H54 (cell line): ENCODE measurements around the gene MXD1.
"Not testable (repeated sequence)": the region's sequence is repeated elsewhere in the genome, so short reads cannot be mapped to it uniquely, and the experiment has no call there.

ENCODE experiments used
- DNase-seq: peaks from one replicate; pipeline ENCODE4 v3.0.0; 2011; ENCODE audit warnings: low spot score, mixed read lengths; ENCODE audit not compliant: insufficient read length
- FAIRE-seq: peaks from 3 replicates; lab custom pipeline; 2011; peaks lifted over from hg19 to GRCh38; lab: Jason Lieb, UNC
- POLR2A ChIP-seq: IDR thresholded peaks from 2 replicates; pipeline ENCODE4 v1.6.1; 2011; ENCODE audit warnings: low read depth, mild to moderate bottlenecking, low read length

The MXD1 gene

DNA sequence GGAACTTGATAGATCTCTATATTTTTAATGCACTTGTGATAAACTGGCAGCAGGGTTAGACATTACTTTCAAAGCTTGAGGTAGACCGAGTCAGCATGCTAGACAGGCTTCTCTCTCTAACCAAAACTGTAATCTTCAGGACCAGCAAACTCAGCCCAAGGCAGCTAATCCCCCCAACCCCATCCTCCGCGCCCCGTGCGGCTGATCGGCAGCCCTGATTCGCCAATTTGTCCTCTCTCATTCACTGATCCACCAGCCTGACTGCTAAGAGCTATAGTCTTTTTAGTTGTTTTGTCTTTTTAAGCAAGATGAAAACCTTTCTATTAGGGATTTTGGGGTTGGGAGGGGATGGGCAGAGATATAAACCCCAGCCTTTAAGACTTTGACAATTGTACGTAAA, 25.8 kb downstream of the MXD1 start:
- no peak for TF ChIP-seq POLR2A
- FAIRE-seq = no peak
- no peak for DNase-seq

- no peak for DNase-seq
- TF ChIP-seq POLR2A = no peak
- FAIRE-seq = no peak
Observed at GRCh38 chr2:69943000-69943842, 28.3 kb downstream of the MXD1 start.

DNA sequence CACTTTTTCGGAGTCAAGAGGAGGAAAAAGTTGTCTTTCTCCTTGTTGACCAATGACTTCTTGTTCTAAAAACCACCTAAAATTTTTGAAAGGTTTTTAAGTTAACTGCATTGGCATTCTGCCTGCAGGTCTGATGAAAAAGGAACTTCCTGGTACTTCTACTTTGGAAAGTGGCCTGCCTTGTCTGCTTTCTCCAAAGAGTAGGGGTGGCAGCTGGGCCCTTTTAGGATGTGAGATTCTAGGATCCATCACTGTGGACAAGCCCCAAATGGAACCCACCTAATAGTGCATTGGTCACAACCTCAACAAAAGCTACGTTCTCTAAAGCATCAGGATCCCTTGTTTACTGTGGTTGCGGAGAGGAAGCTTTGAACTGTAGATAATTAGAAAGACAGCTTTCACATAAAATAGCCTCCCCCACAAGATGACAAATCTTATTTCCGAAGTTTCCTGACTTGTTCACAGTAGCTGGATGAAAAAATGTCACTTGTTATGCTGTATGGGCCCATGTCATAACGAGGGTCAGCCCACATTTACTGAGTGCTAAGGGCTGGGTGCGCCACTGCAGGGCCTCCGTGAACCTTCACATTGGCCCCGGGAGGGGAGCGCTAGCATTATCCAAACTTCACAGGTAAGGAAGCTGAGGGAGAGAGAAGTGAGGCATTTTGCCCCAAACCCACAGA, 29.1 kb downstream of the MXD1 start:
- DNase-seq (no peak), FAIRE-seq (no peak)
- no peak for TF ChIP-seq POLR2A

DNA sequence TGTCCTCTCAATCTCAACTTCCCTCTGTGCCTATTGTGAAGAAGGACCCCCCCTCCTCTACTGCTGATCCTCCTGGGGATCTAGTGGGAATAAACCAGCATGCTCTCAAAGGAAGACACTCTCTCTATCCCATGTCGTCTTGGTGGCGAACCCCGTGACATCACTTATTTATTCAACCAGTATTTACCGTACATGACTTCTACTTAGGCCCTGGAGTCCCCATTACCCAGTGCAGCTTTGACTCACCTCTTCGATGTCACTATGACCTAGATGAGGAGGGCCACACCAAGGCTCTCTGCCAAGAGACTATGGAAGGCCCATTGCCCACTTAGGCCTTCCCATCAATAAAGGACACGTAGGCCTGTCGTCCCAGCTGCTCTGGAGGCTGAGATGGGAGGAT, 29.8 kb downstream of the MXD1 start:
- FAIRE-seq (no peak), DNase-seq (no peak)
- TF ChIP-seq POLR2A = no peak

DNA sequence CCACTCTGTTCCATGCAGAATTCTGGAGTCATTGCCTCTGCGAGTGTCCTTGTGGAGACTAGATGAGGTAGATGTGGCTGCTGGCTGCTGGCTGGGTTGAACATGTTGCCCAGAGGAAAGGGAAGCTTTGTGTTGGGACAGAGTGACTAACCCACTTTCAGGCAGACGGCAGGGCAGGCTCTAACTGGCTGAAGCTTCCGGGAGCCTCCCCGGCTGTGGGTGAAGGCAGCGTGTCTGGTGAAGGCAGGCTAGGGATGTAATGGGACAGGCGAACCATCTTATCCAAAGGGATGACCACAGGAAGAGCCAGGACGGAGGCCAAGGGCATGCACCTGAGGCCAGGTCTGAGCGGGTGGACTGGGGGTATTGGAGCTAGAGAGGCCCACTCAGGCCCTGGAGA, 30.5 kb downstream of the MXD1 start:
- FAIRE-seq = no peak
- no peak for TF ChIP-seq POLR2A
- DNase-seq = no peak

- no peak for FAIRE-seq
- no peak for TF ChIP-seq POLR2A
- no peak for DNase-seq
Observed at GRCh38 chr2:69945941-69946340, 31.0 kb downstream of the MXD1 start.

- DNase-seq = peak; percentile 72
- peak; percentile 58 for FAIRE-seq
- TF ChIP-seq POLR2A = no peak
Observed at GRCh38 chr2:69946351-69947324, 31.7 kb downstream of the MXD1 start.

DNA sequence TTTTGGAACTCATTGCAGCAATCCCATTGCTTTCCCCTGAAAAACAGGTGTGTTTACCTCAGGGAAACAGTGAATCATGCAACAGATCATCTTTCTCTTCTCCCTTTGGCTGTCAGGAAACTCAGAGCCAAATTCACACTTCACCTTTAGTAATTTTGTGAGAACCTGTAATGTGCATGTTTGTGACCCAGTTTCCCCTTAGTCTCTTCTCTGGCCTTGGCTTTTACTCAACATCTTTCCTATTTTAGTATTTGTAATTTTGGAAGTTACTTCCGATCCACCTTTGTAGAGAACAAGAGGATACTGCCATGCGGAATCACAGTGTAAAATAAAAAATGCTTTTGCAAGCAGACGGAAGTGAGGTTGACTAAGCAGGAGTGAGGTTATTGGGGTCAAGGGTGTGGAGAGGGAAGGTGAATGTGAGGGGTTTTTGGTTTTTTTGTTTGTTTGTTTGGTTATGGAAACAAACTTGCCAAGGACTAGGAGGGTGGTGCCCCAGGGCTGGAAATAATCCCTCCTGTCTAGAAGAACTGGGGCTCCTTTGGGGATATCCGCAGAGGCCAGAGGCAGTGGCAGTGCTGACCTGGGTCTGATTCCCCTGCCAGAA, 32.5 kb downstream of the MXD1 start:
- DNase-seq (no peak), FAIRE-seq (no peak)
- TF ChIP-seq POLR2A = no peak

DNA sequence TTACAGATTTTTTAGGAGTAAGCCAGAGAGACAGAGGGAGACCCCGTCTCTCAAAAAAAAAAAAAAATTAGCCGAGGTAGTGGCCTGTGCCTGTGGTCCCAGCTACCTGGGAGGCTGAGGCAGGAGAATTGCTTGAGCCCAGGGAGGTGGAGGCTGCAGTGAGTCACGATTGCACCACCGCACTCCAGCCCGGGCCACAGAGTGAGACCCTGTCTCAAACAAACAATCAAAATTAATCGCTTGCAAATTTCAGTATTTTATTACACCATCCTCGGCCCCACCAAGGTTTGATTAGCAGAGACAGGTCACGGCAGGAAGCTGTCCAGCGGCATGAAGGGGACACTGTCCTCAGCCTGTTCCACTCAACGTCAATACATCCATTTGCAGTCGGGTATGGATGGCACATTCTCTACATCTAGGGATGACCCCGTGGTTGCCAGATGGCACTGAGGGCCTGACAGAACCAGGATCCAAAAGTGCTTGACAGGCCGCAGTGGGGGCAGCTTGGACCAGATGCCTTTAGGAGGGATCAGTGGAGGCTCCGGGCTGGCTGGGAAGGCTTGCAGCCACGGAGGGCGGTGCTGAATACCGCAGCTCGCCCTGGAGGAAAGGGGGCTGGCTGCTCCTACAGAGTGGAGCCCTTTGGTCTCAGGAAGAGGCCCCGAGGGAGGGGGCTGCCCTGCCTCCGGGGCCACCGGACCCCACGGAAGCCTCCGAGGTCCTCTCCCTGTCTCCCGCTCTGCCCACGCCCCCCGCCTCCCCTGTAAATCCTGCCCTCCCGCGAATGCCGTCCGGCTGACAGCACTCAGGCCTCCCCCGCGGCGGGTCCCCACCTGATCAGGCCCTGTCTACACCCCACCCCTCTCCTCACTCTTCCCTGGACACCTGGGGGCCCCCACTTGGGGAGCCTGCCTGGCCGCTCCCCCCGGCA, 33.4 kb downstream of the MXD1 start:
- no peak for FAIRE-seq
- no peak for DNase-seq
- TF ChIP-seq POLR2A = no peak

GRCh38 chr2:69948963-69949645, 34.2 kb downstream of the MXD1 start:
- FAIRE-seq (no peak), DNase-seq (no peak)
- TF ChIP-seq POLR2A = no peak

GRCh38 chr2:69950241-69950640, 35.3 kb downstream of the MXD1 start:
- no peak for TF ChIP-seq POLR2A
- DNase-seq (no peak), FAIRE-seq (no peak)

- not testable (repeated sequence) for DNase-seq, FAIRE-seq
Observed at GRCh38 chr2:69950671-69951070, 35.8 kb downstream of the MXD1 start.
